ENCODE data around the gene TNFRSF19.

Gene TNFRSF19

DNA sequence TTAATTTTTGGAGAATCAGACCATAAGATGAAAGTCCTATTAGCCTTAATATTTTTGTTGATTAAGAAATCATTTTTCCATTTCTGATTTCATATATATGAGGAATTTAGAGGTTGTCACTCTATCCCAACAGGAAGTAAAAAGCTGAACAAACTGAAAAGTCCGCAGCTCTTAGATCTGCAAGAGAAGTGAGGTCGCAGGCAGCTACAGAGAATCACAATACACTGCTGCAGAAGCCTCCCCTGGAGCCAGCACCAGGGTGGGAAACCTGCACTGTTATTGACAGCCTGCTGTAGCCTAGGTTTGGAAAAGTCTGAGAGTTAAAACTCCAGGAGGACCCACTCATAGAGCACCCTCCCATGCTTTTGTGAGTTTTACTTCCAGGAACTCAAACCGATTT, 29.9 kb downstream of the TNFRSF19 start (continued):
- TF ChIP-seq, protein P1, sequence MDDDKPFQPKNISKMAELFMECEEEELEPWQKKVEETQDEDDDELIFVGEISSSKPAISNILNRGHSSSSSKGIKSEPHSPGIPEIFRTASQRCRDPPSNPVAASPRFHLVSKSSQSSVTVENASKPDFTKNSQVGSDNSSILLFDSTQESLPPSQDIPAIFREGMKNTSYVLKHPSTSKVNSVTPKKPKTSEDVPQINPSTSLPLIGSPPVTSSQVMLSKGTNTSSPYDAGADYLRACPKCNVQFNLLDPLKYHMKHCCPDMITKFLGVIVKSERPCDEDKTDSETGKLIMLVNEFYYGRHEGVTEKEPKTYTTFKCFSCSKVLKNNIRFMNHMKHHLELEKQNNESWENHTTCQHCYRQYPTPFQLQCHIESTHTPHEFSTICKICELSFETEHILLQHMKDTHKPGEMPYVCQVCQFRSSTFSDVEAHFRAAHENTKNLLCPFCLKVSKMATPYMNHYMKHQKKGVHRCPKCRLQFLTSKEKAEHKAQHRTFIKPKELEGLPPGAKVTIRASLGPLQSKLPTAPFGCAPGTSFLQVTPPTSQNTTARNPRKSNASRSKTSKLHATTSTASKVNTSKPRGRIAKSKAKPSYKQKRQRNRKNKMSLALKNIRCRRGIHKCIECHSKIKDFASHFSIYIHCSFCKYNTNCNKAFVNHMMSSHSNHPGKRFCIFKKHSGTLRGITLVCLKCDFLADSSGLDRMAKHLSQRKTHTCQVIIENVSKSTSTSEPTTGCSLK (tag by site-specific recombination; IDR thresholded peaks at IDR 0.05), result no peak
- TF ChIP-seq YY1 (tag by site-specific recombination; IDR thresholded peaks at IDR 0.05), result no peak
- TF ChIP-seq, protein P2, sequence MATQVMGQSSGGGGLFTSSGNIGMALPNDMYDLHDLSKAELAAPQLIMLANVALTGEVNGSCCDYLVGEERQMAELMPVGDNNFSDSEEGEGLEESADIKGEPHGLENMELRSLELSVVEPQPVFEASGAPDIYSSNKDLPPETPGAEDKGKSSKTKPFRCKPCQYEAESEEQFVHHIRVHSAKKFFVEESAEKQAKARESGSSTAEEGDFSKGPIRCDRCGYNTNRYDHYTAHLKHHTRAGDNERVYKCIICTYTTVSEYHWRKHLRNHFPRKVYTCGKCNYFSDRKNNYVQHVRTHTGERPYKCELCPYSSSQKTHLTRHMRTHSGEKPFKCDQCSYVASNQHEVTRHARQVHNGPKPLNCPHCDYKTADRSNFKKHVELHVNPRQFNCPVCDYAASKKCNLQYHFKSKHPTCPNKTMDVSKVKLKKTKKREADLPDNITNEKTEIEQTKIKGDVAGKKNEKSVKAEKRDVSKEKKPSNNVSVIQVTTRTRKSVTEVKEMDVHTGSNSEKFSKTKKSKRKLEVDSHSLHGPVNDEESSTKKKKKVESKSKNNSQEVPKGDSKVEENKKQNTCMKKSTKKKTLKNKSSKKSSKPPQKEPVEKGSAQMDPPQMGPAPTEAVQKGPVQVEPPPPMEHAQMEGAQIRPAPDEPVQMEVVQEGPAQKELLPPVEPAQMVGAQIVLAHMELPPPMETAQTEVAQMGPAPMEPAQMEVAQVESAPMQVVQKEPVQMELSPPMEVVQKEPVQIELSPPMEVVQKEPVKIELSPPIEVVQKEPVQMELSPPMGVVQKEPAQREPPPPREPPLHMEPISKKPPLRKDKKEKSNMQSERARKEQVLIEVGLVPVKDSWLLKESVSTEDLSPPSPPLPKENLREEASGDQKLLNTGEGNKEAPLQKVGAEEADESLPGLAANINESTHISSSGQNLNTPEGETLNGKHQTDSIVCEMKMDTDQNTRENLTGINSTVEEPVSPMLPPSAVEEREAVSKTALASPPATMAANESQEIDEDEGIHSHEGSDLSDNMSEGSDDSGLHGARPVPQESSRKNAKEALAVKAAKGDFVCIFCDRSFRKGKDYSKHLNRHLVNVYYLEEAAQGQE (tag by site-specific recombination; IDR thresholded peaks at IDR 0.05), result no peak

DNA sequence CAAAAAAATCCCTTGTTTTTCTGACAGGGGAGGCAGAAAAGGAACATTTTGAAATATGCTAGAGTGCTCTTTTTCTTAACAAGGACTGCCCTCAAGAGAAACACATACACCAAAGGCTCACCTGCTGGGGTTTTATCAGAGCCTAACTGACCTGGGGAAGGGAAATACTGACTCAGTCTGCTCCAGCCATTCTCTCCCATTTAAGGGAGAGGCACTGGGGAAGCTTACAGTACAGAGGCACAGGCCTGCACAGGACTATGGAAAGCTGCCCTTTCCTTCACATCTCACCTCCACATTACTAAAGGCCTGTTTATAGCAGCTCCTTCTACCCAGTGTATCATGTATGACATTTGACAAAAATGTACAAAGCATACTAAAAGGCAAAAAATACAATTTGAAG, 30.3 kb downstream of the TNFRSF19 start:
- no peak for TF ChIP-seq SP3 (tag by site-specific recombination; IDR thresholded peaks at IDR 0.05)
- no peak for TF ChIP-seq KLF1 (tag by site-specific recombination; IDR thresholded peaks at IDR 0.05)
- no peak for TF ChIP-seq ZNF548 (tag by site-specific recombination; IDR thresholded peaks at IDR 0.05)
- no peak for TF ChIP-seq BCL11A (tag by site-specific recombination; IDR thresholded peaks at IDR 0.05; ENCODE audit: low read depth)
- TF ChIP-seq ZNF2 (tag by site-specific recombination; IDR thresholded peaks at IDR 0.05), result no peak
- TF ChIP-seq, protein P3, sequence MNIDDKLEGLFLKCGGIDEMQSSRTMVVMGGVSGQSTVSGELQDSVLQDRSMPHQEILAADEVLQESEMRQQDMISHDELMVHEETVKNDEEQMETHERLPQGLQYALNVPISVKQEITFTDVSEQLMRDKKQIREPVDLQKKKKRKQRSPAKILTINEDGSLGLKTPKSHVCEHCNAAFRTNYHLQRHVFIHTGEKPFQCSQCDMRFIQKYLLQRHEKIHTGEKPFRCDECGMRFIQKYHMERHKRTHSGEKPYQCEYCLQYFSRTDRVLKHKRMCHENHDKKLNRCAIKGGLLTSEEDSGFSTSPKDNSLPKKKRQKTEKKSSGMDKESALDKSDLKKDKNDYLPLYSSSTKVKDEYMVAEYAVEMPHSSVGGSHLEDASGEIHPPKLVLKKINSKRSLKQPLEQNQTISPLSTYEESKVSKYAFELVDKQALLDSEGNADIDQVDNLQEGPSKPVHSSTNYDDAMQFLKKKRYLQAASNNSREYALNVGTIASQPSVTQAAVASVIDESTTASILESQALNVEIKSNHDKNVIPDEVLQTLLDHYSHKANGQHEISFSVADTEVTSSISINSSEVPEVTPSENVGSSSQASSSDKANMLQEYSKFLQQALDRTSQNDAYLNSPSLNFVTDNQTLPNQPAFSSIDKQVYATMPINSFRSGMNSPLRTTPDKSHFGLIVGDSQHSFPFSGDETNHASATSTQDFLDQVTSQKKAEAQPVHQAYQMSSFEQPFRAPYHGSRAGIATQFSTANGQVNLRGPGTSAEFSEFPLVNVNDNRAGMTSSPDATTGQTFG (tag by site-specific recombination; IDR thresholded peaks at IDR 0.05; ENCODE audit: borderline replicate concordance), result no peak
- no peak for TF ChIP-seq ZNF629 (tag by site-specific recombination; IDR thresholded peaks at IDR 0.05)
- TF ChIP-seq ZNF16 (tag by site-specific recombination; IDR thresholded peaks at IDR 0.05; ENCODE audit: low read depth), result no peak
- no peak for TF ChIP-seq ZFP41 (tag by site-specific recombination; IDR thresholded peaks at IDR 0.05; ENCODE audit: borderline replicate concordance)
- no peak for TF ChIP-seq ZNF146 (tag by site-specific recombination; IDR thresholded peaks at IDR 0.05)
- TF ChIP-seq YY2 (tag by site-specific recombination; IDR thresholded peaks at IDR 0.05), result no peak
- no peak for TF ChIP-seq KLF9 (tag by site-specific recombination; IDR thresholded peaks at IDR 0.05; ENCODE audit: low read depth)
- no peak for TF ChIP-seq ZFP37 (tag by site-specific recombination; IDR thresholded peaks at IDR 0.05)
- TF ChIP-seq REPIN1 (tag by site-specific recombination; IDR thresholded peaks at IDR 0.05; ENCODE audit: low read depth), result no peak
- TF ChIP-seq ZFP69B (tag by site-specific recombination; IDR thresholded peaks at IDR 0.05), result no peak
- TF ChIP-seq ZNF48 (tag by site-specific recombination; IDR thresholded peaks at IDR 0.05), result no peak
- TF ChIP-seq ZNF654 (tag by site-specific recombination; IDR thresholded peaks at IDR 0.05; ENCODE audit: low read depth), result no peak
- TF ChIP-seq, protein P4, sequence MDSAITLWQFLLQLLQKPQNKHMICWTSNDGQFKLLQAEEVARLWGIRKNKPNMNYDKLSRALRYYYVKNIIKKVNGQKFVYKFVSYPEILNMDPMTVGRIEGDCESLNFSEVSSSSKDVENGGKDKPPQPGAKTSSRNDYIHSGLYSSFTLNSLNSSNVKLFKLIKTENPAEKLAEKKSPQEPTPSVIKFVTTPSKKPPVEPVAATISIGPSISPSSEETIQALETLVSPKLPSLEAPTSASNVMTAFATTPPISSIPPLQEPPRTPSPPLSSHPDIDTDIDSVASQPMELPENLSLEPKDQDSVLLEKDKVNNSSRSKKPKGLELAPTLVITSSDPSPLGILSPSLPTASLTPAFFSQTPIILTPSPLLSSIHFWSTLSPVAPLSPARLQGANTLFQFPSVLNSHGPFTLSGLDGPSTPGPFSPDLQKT (IDR thresholded peaks at IDR 0.05; ENCODE audit: borderline replicate concordance, low read depth, low read length), result no peak
- TF ChIP-seq ZSCAN16 (tag by site-specific recombination; IDR thresholded peaks at IDR 0.05), result no peak
- no peak for TF ChIP-seq ZNF670 (tag by site-specific recombination; IDR thresholded peaks at IDR 0.05; ENCODE audit: low read depth)
- H3K9me3 ChIP-seq (ENCODE audit: control insufficient read depth, insufficient read depth, low read depth, low read length), result no peaks in the 10 kb centered on the region
- H3K27ac ChIP-seq (ENCODE audit: extremely low read depth, low read depth, low read length), result no peak overlapping the region
- no peak overlapping the region for H3K4me3 ChIP-seq (ENCODE audit: low read depth, low read length)
- H3K4me1 ChIP-seq (ENCODE audit: control insufficient read depth, insufficient read depth, low read length), result no peaks in the 10 kb centered on the region
- ChIA-PET CTCF (no interaction called here), POLR2A (no interaction called here)
- no peaks in the 10 kb centered on the region for H3K36me3 ChIP-seq (ENCODE audit: control insufficient read depth in 2 of 2, insufficient read depth in 1 of 2, low read length in 2 of 2)

All from HEK293 (cell line).